IMR-90 (cell line): ENCODE measurements around the gene RAI2. TPM values are rescaled to one million over a fixed set of nuclear protein-coding genes. Genes with fewer than 3 reads are reported as not detected.
A peak's percentile ranks its signal among the peaks of the same experiment; 100 is the strongest.

Experiments used
- ATAC-seq: fragments of 200-7000 bp; cut with Tn5 transposase; 2 replicates; pipeline ENCODE4 v1.9.1; 2020; ENCODE audit warnings: low read depth, mild to moderate bottlenecking, moderate library complexity
- BruUV-seq: library from RNA; stranded (reverse); fragments of 400-500 nt; replicated peaks from 2 replicates; lab custom pipeline; 2021; lab: Mats Ljungman, UMichigan
- CTCF ChIA-PET: fragments of 300-600 bp; formaldehyde crosslinking; extraction: SDS; loops from one replicate; lab custom pipeline; 2021; ENCODE audit warnings: antibody characterized with exemption; lab: Yijun Ruan, JAX
- POLR2A ChIA-PET: fragments of 300-600 bp; sonication (Branson Sonifier 250); formaldehyde crosslinking; loops from one replicate; lab custom pipeline; 2022; ENCODE audit warnings: antibody characterized with exemption; ENCODE audit not compliant: unreplicated experiment; lab: Charles Lee
- DNase-seq: peaks from one replicate; pipeline ENCODE4 v3.0.0; 2013
- H2AFZ ChIP-seq: replicated peaks from 2 replicates; pipeline ENCODE3; 2013; ENCODE audit warnings: low read length, mild to moderate bottlenecking; ENCODE audit not compliant: poor library complexity
- H2AK5ac ChIP-seq: 2 replicates; pipeline ENCODE4 v1.6.1; 2013; ENCODE audit warnings: low read depth, low read length, inconsistent platforms
- H2AK9ac ChIP-seq: replicated peaks from 2 replicates; pipeline ENCODE3; 2013; ENCODE audit warnings: mild to moderate bottlenecking, low read depth, low read length, moderate library complexity; ENCODE audit not compliant: poor library complexity
- H2BK120ac ChIP-seq: 2 replicates; pipeline ENCODE4 v1.6.1; 2013; ENCODE audit warnings: low read depth, low read length, inconsistent platforms
- H2BK15ac ChIP-seq: 3 replicates; pipeline ENCODE4 v1.6.1; 2013; ENCODE audit warnings: low read depth, low read length, inconsistent platforms
- H2BK20ac ChIP-seq: 2 replicates; pipeline ENCODE4 v1.6.1; 2013; ENCODE audit warnings: low read depth, mild to moderate bottlenecking, inconsistent platforms, low read length, moderate library complexity
- H2BK5ac ChIP-seq: 2 replicates; pipeline ENCODE4 v1.6.1; 2013; ENCODE audit warnings: mild to moderate bottlenecking, low read depth, low read length, inconsistent platforms; ENCODE audit not compliant: poor library complexity, severe bottlenecking
- H3K14ac ChIP-seq: replicated peaks from 2 replicates; pipeline ENCODE4 v1.6.1; 2013; ENCODE audit warnings: low read depth, low read length, inconsistent platforms
- H3K18ac ChIP-seq: 2 replicates; pipeline ENCODE4 v1.6.1; 2013; ENCODE audit warnings: low read depth, low read length, control low read depth
- H3K23ac ChIP-seq: 2 replicates; pipeline ENCODE4 v1.6.1; 2013; ENCODE audit warnings: low read depth, low read length, inconsistent platforms
- H3K27ac ChIP-seq: 2 replicates; pipeline ENCODE4 v1.5.1; 2013; ENCODE audit warnings: mild to moderate bottlenecking, control low read depth, low read length; ENCODE audit not compliant: insufficient read depth
- H3K27me3 ChIP-seq: 2 replicates; pipeline ENCODE4 v1.6.1; 2013; ENCODE audit warnings: low read length; ENCODE audit not compliant: control insufficient read depth, insufficient read depth
- H3K36me3 ChIP-seq: 2 replicates; pipeline ENCODE4 v1.6.1; 2013; ENCODE audit warnings: low read length, mixed read lengths; ENCODE audit not compliant: control insufficient read depth, insufficient read depth
- H3K4ac ChIP-seq: 2 replicates; pipeline ENCODE4 v1.6.1; 2013; ENCODE audit warnings: low read depth, low read length, inconsistent platforms
- H3K4me1 ChIP-seq: 2 replicates; pipeline ENCODE4 v1.6.1; 2013; ENCODE audit warnings: low read length, mixed read lengths; ENCODE audit not compliant: control insufficient read depth, insufficient read depth
- H3K4me2 ChIP-seq: 2 replicates; pipeline ENCODE4 v1.6.1; 2013; ENCODE audit warnings: low read depth, mild to moderate bottlenecking, control low read depth, low read length, moderate library complexity
- H3K4me3 ChIP-seq: 2 replicates; pipeline ENCODE4 v1.5.1; 2013; ENCODE audit warnings: low read depth, mild to moderate bottlenecking, control low read depth, low read length, moderate library complexity; ENCODE audit not compliant: insufficient read depth
- H3K56ac ChIP-seq: 2 replicates; pipeline ENCODE4 v1.6.1; 2013; ENCODE audit warnings: low read length, inconsistent platforms; ENCODE audit not compliant: insufficient read depth; ENCODE audit errors: extremely low read depth
- H3K79me1 ChIP-seq, 2 experiments: 2 replicates each; pipeline ENCODE4 v1.6.1; 2013; ENCODE audit warnings: low read length in 2 of 2, inconsistent platforms in 1 of 2, low read depth in 1 of 2
- H3K9ac ChIP-seq: 2 replicates; pipeline ENCODE4 v1.6.1; 2013; ENCODE audit warnings: low read depth, low read length, control low read depth
- H3K9me1 ChIP-seq: 2 replicates; pipeline ENCODE4 v1.6.1; 2013; ENCODE audit warnings: low read length, inconsistent platforms; ENCODE audit not compliant: insufficient read depth
- H3K9me3 ChIP-seq: 2 replicates; pipeline ENCODE4 v1.6.1; 2013; ENCODE audit warnings: low read length; ENCODE audit not compliant: control insufficient read depth, insufficient read depth
- H4K20me1 ChIP-seq: 2 replicates; pipeline ENCODE4 v1.6.1; 2013; ENCODE audit warnings: low read length, inconsistent platforms; ENCODE audit not compliant: insufficient read depth
- H4K5ac ChIP-seq: 2 replicates; pipeline ENCODE4 v1.6.1; 2013; ENCODE audit warnings: mild to moderate bottlenecking, low read depth, low read length, control low read depth
- H4K8ac ChIP-seq, 2 experiments: 2 replicates each; pipeline ENCODE4 v1.6.1; 2013; ENCODE audit warnings: low read depth in 2 of 2, low read length in 2 of 2, control low read depth in 1 of 2, inconsistent platforms in 1 of 2
- H4K91ac ChIP-seq: 2 replicates; pipeline ENCODE4 v1.6.1; 2013; ENCODE audit warnings: low read depth, low read length, inconsistent platforms; ENCODE audit not compliant: insufficient read depth
- FOS ChIP-seq: fragments of 150-350 bp; IDR thresholded peaks from 2 replicates; pipeline ENCODE4 v1.6.1; 2016; ENCODE audit warnings: low read depth, low read length
- RAD21 ChIP-seq: IDR thresholded peaks from 2 replicates; pipeline ENCODE4 v1.6.1; 2012; ENCODE audit warnings: low read length, improper control_type of control experiment
- SMC3 ChIP-seq: fragments of 150-350 bp; IDR thresholded peaks from 2 replicates; pipeline ENCODE4 v1.6.1; 2016; ENCODE audit warnings: low read depth, mild to moderate bottlenecking, antibody characterized with exemption, low read length, moderate library complexity
- WGBS, 2 experiments: methylation state at CpG; one replicate each; pipeline versions ENCODE4 v1.1.5 to v1.1.7; 2013; ENCODE audit warnings: missing lambda C conversion rate in 2 of 2; ENCODE audit not compliant: insufficient read length in 1 of 2; ENCODE audit errors: extremely low coverage in 2 of 2; 5-methylcytosine and 5-hydroxymethylcytosine counted together
- dilution Hi-C: fragments of 300-500 bp; cut with HindIII; formaldehyde crosslinking; loops from one replicate; pipeline ENCODE4 v1.14.3; 2018; ENCODE audit warnings: low sequenced_read_pairs; ENCODE audit not compliant: unreplicated experiment
- in situ Hi-C: fragments of 300-500 bp; cut with MboI; formaldehyde crosslinking; loops from 3 replicates; pipeline ENCODE4 v1.14.3; 2019; ENCODE audit warnings: low sequenced_read_pairs, inconsistent platforms, mixed read lengths
- intact Hi-C: fragments of 100-400 bp; cut with micrococcal nuclease; formaldehyde crosslinking; loops from 2 replicates; pipeline ENCODE4 v1.10.0; 2022
- polyA plus RNA-seq, 3 experiments: library from polyadenylated mRNA; depleted of rRNA; stranded (reverse); fragments of >200 nt; gene quantifications; 2 replicates each; pipeline ENCODE4 v1.2.3, GENCODE V29; 2012; ENCODE audit warnings: low replicate concordance in 1 of 3
- total RNA-seq: library from RNA; depleted of rRNA; stranded (reverse); fragments of >200 nt; gene quantifications from 2 replicates; pipeline ENCODE4 v1.2.3, GENCODE V29; 2012
- TF ChIP-seq, protein P1 (sequence below): conservative IDR thresholded peaks from 2 replicates; pipeline ENCODE4 v1.5.1; 2012; ENCODE audit warnings: mild to moderate bottlenecking, low read depth, low read length, improper control_type of control experiment

Gene RAI2
- total and polyA plus RNA-seq, 2 of the 4 experiments (the other 2 are of a cell fraction) = 0.07 TPM; not detected in 1

DNA sequence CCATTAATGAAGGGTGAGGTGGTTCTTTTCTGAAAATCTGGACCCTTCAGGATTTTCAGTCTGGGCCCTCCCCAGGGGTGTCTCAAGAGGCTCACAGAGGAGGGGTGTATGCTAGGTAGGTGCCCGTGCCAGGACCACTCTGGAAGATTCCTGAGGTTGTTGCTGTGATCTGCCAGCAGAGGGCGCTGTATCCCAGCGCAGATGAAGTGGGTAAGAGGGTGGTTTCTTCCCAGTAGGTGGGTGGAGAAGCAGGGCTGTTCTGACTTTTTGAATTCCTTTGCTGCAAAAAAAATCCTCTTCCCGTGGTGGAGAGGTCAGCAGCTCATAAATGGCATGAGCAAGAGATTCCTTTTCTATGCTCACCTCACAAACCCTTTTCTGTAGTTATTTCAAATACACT, 72.7 kb downstream of the RAI2 start:
- H3K23ac ChIP-seq = no peak overlapping the region
- TF ChIP-seq RAD21 (peak; percentile 57), SMC3 (peak; percentile 30; the same call in 1 of the 2 replicates), FOS (no peak)
- TF ChIP-seq, protein P1, sequence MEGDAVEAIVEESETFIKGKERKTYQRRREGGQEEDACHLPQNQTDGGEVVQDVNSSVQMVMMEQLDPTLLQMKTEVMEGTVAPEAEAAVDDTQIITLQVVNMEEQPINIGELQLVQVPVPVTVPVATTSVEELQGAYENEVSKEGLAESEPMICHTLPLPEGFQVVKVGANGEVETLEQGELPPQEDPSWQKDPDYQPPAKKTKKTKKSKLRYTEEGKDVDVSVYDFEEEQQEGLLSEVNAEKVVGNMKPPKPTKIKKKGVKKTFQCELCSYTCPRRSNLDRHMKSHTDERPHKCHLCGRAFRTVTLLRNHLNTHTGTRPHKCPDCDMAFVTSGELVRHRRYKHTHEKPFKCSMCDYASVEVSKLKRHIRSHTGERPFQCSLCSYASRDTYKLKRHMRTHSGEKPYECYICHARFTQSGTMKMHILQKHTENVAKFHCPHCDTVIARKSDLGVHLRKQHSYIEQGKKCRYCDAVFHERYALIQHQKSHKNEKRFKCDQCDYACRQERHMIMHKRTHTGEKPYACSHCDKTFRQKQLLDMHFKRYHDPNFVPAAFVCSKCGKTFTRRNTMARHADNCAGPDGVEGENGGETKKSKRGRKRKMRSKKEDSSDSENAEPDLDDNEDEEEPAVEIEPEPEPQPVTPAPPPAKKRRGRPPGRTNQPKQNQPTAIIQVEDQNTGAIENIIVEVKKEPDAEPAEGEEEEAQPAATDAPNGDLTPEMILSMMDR = peak; percentile 47
- ChIA-PET POLR2A (no interaction called here), CTCF (no interaction called here)
- H3K27me3 ChIP-seq = peaks cover 1% of the 10 kb centered on the region; the same call in 1 of the 2 replicates
- H3K14ac ChIP-seq = no peak overlapping the region
- dilution Hi-C loops (no loop called here), in situ Hi-C loops (no loop called here), intact Hi-C loops (loop anchor here (10.0 kb wide), 1 partner anchor 426 kb away; no protein-coding TSS in a partner anchor)
- H3K18ac ChIP-seq = no peak overlapping the region
- no peaks in the 10 kb centered on the region for H3K36me3 ChIP-seq
- H3K56ac ChIP-seq = no peak overlapping the region
- no peak overlapping the region for H4K91ac ChIP-seq
- no peaks in the 10 kb centered on the region for H3K9me1 ChIP-seq
- H4K5ac ChIP-seq = no peak overlapping the region
- no peak overlapping the region for H3K4me3 ChIP-seq
- H3K4ac ChIP-seq = no peak overlapping the region
- no peak overlapping the region for H2AFZ ChIP-seq
- H3K79me1 ChIP-seq = no peaks in the 10 kb centered on the region
- H3K4me1 ChIP-seq = no peaks in the 10 kb centered on the region
- H2BK120ac ChIP-seq = no peak overlapping the region
- H2AK9ac ChIP-seq = no peak overlapping the region
- no peaks in the 10 kb centered on the region for H3K9me3 ChIP-seq
- DNase-seq (peak; percentile 16), ATAC-seq (peak; percentile 68)
- no CpG with 5 or more reads among the region's 4 CpGs for WGBS, 2 experiments
- H2AK5ac ChIP-seq = no peak overlapping the region
- no peak overlapping the region for H3K4me2 ChIP-seq
- H2BK20ac ChIP-seq = no peak overlapping the region
- no peak overlapping the region for H3K9ac ChIP-seq
- no peak overlapping the region for H2BK15ac ChIP-seq
- H4K8ac ChIP-seq = no peak overlapping the region
- H4K20me1 ChIP-seq = no peaks in the 10 kb centered on the region
- no TSS peak for BruUV-seq
- H2BK5ac ChIP-seq = no peak overlapping the region
- no peak overlapping the region for H3K27ac ChIP-seq
